Adrenal gland (tissue), 5 donors: ENCODE measurements around the gene MYO7A.
A peak's percentile ranks its signal among the peaks of the same experiment; 100 is the strongest.

Experiments
- CTCF ChIP-seq, 6 experiments: fragments of 450-650 bp in 4 of 6; fragments of 200-600 bp in 2 of 6; sonication (generic) in 1 of 6; IDR thresholded peaks; 1 replicate in 5 of 6; 2 replicates in 1 of 6; pipeline versions ENCODE4 v1.5.1 to v1.8.0; 2016 to 2021; ENCODE audit warnings: antibody characterized with exemption in 6 of 6, mild to moderate bottlenecking in 2 of 6, moderate library complexity in 1 of 6
- POLR2A ChIP-seq, 2 donors: fragments of 450-650 bp; IDR thresholded peaks; one replicate each; pipeline ENCODE4 v1.6.1; 2017; ENCODE audit warnings: antibody characterized with exemption in 2 of 2, mild to moderate bottlenecking in 2 of 2, moderate library complexity in 1 of 2
- donor health status: DM: no; HTN: no; CAD: no.

GRCh38 chr11:77101043-77101537, 27.0 kb upstream of the MYO7A start:
- peak; percentile 19 to 44 (median 40) for TF ChIP-seq CTCF (IDR thresholded peaks at IDR 0.05)
- TF ChIP-seq POLR2A (IDR thresholded peaks at IDR 0.05) = no peak
